ENCODE data around the gene TRAK2. TPM values are rescaled to one million over a fixed set of nuclear protein-coding genes. Genes with fewer than 3 reads are reported as not detected.

TRAK2 gene
- total and polyA plus RNA-seq, 9 of the 15 experiments (the other 6 are each of a cell fraction or from before 2014, with no cell fraction given), result 3.4 to 10.4 (median 7.3) TPM

DNA sequence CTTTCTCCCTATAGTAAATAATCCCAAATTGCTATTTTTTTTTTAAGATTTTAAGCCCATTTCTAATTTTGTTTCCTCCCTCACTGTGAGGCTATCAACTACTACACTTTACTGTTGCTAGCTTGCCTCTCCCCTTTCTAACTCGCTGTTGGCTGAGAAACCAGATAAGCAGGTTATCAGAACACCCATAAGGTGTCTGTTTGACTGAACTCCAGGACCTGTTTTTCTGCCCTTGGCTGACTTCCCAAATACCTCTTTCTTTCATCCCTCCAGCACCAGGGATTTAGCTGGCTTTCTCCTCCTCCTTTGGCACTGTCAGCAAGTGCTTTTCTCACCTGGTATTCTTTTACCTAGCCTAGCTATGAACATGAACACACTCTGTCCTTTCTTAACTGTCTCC is 11.1 kb downstream of the TRAK2 start (continued):
- TF ChIP-seq, protein P1, sequence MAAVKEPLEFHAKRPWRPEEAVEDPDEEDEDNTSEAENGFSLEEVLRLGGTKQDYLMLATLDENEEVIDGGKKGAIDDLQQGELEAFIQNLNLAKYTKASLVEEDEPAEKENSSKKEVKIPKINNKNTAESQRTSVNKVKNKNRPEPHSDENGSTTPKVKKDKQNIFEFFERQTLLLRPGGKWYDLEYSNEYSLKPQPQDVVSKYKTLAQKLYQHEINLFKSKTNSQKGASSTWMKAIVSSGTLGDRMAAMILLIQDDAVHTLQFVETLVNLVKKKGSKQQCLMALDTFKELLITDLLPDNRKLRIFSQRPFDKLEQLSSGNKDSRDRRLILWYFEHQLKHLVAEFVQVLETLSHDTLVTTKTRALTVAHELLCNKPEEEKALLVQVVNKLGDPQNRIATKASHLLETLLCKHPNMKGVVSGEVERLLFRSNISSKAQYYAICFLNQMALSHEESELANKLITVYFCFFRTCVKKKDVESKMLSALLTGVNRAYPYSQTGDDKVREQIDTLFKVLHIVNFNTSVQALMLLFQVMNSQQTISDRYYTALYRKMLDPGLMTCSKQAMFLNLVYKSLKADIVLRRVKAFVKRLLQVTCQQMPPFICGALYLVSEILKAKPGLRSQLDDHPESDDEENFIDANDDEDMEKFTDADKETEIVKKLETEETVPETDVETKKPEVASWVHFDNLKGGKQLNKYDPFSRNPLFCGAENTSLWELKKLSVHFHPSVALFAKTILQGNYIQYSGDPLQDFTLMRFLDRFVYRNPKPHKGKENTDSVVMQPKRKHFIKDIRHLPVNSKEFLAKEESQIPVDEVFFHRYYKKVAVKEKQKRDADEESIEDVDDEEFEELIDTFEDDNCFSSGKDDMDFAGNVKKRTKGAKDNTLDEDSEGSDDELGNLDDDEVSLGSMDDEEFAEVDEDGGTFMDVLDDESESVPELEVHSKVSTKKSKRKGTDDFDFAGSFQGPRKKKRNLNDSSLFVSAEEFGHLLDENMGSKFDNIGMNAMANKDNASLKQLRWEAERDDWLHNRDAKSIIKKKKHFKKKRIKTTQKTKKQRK (IDR thresholded peaks at IDR 0.05; ENCODE audit: borderline replicate concordance, low read depth, low read length), result no peak
- TF ChIP-seq MYC (IDR thresholded peaks at IDR 0.05; ENCODE audit: low read depth, low read length) (no peak), MYC (CRISPR knock-in tag; IDR thresholded peaks at IDR 0.05; ENCODE audit: borderline replicate concordance, low read depth) (no peak), ZNF165 (CRISPR knock-in tag; IDR thresholded peaks at IDR 0.05; ENCODE audit: borderline replicate concordance) (no peak), MEF2A (IDR thresholded peaks at IDR 0.05; ENCODE audit: control insufficient read depth, low read depth, low read length) (peak; percentile 50; the same call in 1 of the 2 replicates), RBM34 (IDR thresholded peaks at IDR 0.05; ENCODE audit: borderline replicate concordance, insufficient read depth, low read length) (no peak), RNF2 (IDR thresholded peaks at IDR 0.05) (peak; percentile 75; the same call in 1 of the 2 replicates), SAP30 (IDR thresholded peaks at IDR 0.05; ENCODE audit: borderline replicate concordance, insufficient read depth, low read depth, low read length, poor library complexity, severe bottlenecking) (no peak), BRCA1 (IDR thresholded peaks at IDR 0.05) (no peak), BRCA1 (CRISPR knock-in tag; IDR thresholded peaks at IDR 0.05) (no peak), ZNF217 (CRISPR knock-in tag; IDR thresholded peaks at IDR 0.05) (no peak), ZNF239 (CRISPR knock-in tag; IDR thresholded peaks at IDR 0.05) (no peak), ZNF347 (CRISPR knock-in tag; IDR thresholded peaks at IDR 0.05; ENCODE audit: low read depth) (no peak), EGR1 (conservative IDR thresholded peaks at IDR 0.05) (no peak), ZNF696 (CRISPR knock-in tag; conservative IDR thresholded peaks at IDR 0.05) (no peak), GATAD2A (IDR thresholded peaks at IDR 0.05) (no peak), TCF7 (IDR thresholded peaks at IDR 0.05; ENCODE audit: borderline replicate concordance) (no peak), FOS (IDR thresholded peaks at IDR 0.05; ENCODE audit: extremely low read depth, insufficient read length) (no peak)
- TF ChIP-seq, protein P2, sequence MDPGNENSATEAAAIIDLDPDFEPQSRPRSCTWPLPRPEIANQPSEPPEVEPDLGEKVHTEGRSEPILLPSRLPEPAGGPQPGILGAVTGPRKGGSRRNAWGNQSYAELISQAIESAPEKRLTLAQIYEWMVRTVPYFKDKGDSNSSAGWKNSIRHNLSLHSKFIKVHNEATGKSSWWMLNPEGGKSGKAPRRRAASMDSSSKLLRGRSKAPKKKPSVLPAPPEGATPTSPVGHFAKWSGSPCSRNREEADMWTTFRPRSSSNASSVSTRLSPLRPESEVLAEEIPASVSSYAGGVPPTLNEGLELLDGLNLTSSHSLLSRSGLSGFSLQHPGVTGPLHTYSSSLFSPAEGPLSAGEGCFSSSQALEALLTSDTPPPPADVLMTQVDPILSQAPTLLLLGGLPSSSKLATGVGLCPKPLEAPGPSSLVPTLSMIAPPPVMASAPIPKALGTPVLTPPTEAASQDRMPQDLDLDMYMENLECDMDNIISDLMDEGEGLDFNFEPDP (CRISPR knock-in tag; IDR thresholded peaks at IDR 0.05), result no peak
- TF ChIP-seq, protein P3, sequence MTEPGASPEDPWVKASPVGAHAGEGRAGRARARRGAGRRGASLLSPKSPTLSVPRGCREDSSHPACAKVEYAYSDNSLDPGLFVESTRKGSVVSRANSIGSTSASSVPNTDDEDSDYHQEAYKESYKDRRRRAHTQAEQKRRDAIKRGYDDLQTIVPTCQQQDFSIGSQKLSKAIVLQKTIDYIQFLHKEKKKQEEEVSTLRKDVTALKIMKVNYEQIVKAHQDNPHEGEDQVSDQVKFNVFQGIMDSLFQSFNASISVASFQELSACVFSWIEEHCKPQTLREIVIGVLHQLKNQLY (CRISPR knock-in tag; conservative IDR thresholded peaks at IDR 0.05), result no peak

All from K562 (cell line).